Measurements from ENCODE around the gene KCND2. TPM values are rescaled to one million over a fixed set of nuclear protein-coding genes. Genes with fewer than 3 reads are reported as not detected.

KCND2 gene
- polyA plus RNA-seq, 1 donor from 2014 or later = not detected

DNA sequence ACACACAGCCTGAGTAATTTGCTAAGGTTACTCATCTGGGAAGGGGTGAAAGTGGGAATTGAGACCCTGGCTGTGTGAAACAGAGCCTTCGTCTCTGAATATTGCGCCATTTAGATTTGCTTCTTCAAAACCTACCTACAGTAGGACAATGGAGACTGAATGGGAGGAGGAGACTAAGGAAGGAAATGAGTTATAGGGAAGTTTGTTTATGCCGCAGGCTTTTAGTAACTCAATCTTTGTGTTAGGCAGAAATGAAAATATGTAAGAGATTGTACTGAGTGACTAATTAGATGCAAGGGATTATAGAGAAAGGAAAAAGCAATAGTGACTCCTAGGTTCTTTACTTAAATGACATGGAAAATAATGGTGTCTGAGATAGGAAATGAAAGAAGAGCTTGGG lies 80.2 kb downstream of the KCND2 start:
- no peak overlapping the region for H3K4me3 Mint-ChIP-seq
- no peak overlapping the region for H3K27ac Mint-ChIP-seq
- no peaks in the 10 kb centered on the region for H3K36me3 Mint-ChIP-seq
- no peaks in the 10 kb centered on the region for H3K4me1 Mint-ChIP-seq
- no peaks in the 10 kb centered on the region for H3K27me3 Mint-ChIP-seq
- peaks cover 0 to 2% (median 2%) of the 10 kb centered on the region in 3 donors for H3K9me3 Mint-ChIP-seq

DNA sequence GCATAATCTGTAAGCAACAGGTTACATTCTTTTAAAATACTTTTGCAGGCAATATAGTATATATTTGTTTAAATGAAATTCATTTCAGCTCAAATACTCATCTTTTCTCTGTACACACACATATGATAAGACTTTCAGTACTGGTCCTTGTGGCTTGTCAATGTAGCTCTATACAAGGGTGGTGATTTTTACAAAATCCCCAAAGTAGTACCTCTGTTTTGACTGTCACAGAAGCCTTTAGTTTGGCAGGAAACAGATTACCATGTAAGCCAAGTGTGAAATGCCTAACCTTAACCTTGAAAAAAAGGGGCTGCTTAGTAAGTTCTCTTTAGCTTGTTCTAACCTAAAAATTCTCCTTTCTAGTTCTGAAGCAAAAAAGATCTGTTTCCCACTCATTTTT lies 87.9 kb downstream of the KCND2 start:
- H3K4me1 Mint-ChIP-seq = no peaks in the 10 kb centered on the region
- no peak overlapping the region for H3K27ac Mint-ChIP-seq
- no peak overlapping the region for H3K4me3 Mint-ChIP-seq
- H3K36me3 Mint-ChIP-seq = no peaks in the 10 kb centered on the region
- H3K9me3 Mint-ChIP-seq = peaks cover 2 to 3% (median 3%) of the 10 kb centered on the region in 3 donors
- H3K27me3 Mint-ChIP-seq = no peaks in the 10 kb centered on the region

DNA sequence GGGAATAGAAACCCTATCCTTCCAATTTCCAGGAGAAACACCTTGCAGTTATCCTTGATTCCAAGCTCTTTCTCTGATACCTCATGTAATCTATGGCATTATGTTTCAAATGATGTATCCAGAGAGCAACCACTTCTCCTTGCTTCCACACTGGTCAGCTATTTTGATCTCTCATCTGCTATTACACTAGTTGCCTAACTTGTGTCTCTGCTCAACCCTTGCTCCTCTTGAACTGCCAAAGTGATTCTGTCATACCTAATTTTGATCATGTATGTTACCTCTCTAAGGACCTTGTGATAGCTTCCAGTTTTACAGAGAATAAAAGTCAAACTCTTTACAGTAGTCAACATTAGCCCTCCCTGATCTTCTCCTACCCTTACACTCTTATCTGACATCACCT lies 90.4 kb downstream of the KCND2 start:
- Mint-ChIP-seq H3K27me3 (no peaks in the 10 kb centered on the region), H3K27ac (no peak overlapping the region), H3K4me1 (no peaks in the 10 kb centered on the region), H3K36me3 (no peaks in the 10 kb centered on the region), H3K4me3 (no peak overlapping the region), H3K9me3 (peaks cover 0 to 3% (median 1%) of the 10 kb centered on the region in 3 donors)

DNA sequence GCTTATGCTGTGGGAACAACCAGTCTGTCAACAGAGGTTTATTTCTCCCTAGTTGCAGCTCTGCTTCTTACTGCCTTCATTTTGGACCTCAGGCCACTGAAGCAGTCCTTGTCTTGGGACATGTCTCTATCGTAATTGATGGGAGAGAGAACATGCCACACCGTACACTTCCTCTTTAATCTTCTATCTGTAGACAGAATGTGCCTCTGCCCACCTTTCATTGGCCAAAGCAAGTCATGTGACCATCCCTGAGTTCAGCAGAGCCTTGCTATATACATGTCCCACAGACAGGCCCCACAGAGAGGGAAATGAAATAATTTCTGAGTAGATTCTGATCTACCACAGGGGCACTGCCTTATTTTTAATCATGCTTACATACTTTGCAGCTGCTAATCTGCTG lies 98.0 kb downstream of the KCND2 start:
- H3K4me3 Mint-ChIP-seq = no peak overlapping the region
- peaks cover 0 to 2% (median 0%) of the 10 kb centered on the region in 3 donors for H3K4me1 Mint-ChIP-seq

DNA sequence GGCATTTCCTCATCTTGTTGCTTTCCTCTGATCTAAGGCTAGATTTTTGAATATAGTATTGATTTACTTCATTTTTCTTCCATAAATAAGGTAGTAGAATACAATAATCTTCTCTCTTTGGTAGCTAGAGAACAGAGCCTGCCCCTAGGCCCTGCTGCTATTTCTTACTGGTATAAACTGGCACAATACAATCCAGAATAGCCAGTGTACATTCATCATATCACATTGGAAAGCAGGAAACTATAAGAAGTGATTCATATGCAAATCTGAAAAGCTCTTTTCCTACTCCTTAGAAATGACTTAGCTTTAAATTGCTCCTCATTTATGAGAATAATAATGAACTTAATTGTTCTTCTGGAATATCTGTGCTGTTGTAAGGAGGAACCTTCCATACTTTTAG lies 100.2 kb downstream of the KCND2 start:
- no peak overlapping the region for H3K27ac Mint-ChIP-seq
- peaks cover 0 to 11% (median 4%) of the 10 kb centered on the region in 3 donors for H3K9me3 Mint-ChIP-seq
- no peaks in the 10 kb centered on the region for H3K27me3 Mint-ChIP-seq
- H3K4me3 Mint-ChIP-seq = no peak overlapping the region
- H3K36me3 Mint-ChIP-seq = no peaks in the 10 kb centered on the region
- H3K4me1 Mint-ChIP-seq = peaks cover 0 to 2% (median 0%) of the 10 kb centered on the region in 3 donors

More for the DNA sequence above, 98.0 kb downstream of the KCND2 start:
- H3K27me3 Mint-ChIP-seq = no peaks in the 10 kb centered on the region
- no peak overlapping the region for H3K27ac Mint-ChIP-seq
- no peaks in the 10 kb centered on the region for H3K36me3 Mint-ChIP-seq
- H3K9me3 Mint-ChIP-seq = peaks cover 0 to 11% (median 4%) of the 10 kb centered on the region in 3 donors

DNA sequence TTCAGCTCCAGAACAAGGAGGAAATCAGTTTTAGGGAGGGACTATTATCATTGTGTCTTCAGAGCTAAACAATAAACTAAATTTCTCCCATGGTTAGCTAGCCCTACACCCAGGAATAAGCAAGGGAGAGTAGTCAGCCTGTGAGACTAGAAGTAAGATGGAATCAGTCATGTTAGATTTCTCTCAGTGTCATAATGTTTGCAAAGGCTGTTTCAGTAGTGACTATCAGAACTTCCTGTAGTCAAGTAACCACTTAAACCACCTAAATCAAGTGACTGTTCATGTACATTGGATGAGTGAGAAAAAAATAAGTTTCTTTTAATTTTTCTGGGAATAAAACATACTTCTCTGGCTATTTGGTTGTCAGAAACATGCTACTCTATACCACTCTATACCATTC lies 121.6 kb downstream of the KCND2 start:
- no peaks in the 10 kb centered on the region for H3K27me3 Mint-ChIP-seq
- H3K4me3 Mint-ChIP-seq = no peak overlapping the region
- no peaks in the 10 kb centered on the region for H3K36me3 Mint-ChIP-seq
- peaks cover 4 to 5% (median 4%) of the 10 kb centered on the region in 3 donors for H3K9me3 Mint-ChIP-seq
- no peaks in the 10 kb centered on the region for H3K4me1 Mint-ChIP-seq
- no peak overlapping the region for H3K27ac Mint-ChIP-seq

DNA sequence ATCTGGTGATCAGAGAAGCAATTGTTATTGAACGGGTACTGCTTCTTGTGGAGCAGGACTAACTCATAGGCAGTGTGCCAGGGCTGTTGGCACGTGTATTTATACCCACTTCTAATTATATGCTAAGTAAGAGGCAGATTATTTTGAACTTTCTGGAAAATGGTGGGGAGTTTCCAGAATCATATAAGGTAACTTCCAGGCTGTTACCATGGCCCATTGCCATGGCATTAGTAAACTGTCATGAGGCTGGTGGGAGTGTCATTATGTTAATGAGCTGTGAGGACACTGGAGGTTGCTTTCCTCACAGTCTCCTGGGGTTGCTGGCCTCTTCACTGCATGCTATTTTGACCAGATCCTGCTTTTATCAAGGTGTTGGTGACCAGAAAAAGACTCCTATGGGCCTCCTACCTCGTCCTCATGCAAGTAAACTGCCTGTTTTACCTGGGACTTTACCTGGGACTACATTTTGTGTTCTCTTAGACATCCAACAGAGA lies 122.6 kb downstream of the KCND2 start:
- Mint-ChIP-seq H3K36me3 (no peaks in the 10 kb centered on the region), H3K4me3 (no peak overlapping the region), H3K4me1 (no peaks in the 10 kb centered on the region), H3K27ac (no peak overlapping the region), H3K27me3 (no peaks in the 10 kb centered on the region), H3K9me3 (peaks cover 4 to 5% (median 4%) of the 10 kb centered on the region in 3 donors)

DNA sequence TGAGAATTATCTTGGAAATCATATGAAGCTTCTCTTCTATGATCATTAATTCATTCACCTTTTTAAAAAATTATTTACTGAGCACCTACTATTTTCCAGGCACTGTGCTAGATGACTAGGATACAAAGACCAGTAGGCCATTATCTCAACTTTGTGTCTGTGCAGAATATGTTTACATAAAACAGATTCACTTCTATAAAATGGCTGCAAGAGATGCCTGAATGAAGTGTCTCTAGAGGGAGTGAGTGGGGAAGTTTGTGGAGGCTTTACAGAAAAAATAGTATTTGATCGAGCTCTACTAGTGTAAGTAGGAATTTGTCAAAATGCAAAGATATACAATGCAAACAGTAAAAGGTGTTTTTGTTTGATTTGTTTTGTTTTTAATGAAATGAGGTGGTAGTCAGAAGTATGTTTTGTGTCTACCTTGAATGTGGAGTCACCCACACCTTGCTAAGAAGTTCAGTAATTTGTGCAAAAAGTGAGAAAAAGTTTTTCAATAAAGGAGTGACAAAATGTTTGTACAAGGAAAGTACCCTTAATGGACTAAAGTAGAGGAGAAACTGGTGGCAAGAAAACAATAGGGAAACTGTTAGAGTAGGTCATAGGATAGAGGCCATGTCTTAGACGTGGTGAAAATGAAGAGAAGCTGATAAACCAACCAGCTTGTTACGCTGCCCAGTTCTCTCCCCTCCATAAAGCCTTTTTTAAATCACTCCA lies 125.5 kb downstream of the KCND2 start:
- Mint-ChIP-seq H3K36me3 (no peaks in the 10 kb centered on the region), H3K4me3 (no peak overlapping the region), H3K9me3 (peaks cover 0 to 4% (median 0%) of the 10 kb centered on the region in 3 donors), H3K27me3 (no peaks in the 10 kb centered on the region), H3K4me1 (peaks cover 0 to 2% (median 0%) of the 10 kb centered on the region in 3 donors), H3K27ac (no peak overlapping the region)

DNA sequence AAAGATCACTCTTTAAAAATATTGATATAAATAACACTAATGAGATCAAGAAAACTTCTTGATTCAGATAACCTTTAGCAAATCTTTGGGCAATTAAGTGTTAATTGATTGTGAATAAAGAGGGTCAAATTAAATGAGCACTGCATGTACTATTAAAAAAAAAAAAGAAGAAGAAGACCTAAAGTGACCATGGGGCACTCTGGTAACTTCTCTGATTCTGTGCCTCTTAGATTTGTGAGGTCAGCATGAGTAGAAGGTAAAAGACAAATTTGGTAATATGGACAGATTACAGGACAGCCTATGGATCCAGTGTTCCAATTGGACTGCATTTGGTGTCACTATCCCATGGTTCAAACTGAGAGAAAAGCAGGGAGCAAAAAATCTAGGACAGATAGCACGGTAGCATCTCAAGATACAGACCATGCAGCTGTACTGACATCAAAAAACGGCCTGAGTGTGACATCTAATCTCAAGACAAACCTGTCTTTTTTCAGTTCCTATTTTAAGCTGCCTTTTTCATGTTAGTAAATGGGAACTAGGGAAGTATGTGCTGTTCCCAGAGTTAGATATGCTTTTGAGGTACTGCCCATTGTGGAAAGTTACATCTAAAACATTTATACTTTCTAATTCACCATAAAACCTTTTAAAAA lies 128.0 kb downstream of the KCND2 start:
- Mint-ChIP-seq H3K9me3 (peaks cover 0 to 4% (median 0%) of the 10 kb centered on the region in 3 donors), H3K27me3 (no peaks in the 10 kb centered on the region), H3K36me3 (no peaks in the 10 kb centered on the region), H3K27ac (no peak overlapping the region), H3K4me3 (no peak overlapping the region), H3K4me1 (peaks cover 0 to 2% (median 0%) of the 10 kb centered on the region in 3 donors)

DNA sequence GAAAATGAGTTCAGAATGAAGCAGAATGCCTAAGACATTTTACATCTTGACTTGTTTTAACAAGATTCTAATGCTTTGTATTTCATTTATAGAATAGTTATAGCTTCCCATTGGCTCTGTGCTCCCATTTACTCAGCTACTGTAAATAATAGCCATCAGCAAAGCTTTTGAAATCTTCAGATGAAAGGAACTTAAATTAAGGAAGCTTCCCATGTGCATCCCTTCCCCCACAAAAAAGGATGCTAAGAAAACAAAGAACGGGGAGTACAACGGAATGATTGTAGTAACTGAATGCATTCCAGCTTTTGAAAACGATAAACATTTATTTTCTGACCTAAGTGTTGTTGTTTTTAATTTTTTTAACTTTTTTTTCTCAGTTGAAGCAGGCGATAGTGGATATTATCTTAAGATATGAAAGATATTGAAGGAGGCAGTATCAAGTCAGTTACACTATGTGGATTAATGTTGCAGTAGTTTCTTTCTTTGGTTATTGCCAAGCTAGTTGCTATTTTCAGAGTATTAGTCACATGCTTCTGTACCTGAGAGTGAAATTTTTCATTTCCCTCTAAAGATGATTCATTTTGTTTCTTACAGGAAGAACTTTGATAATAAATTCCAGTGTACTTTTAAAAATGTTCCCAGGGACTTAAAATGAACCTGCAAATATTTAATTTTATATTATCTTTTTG lies 129.2 kb downstream of the KCND2 start:
- H3K27me3 Mint-ChIP-seq = no peaks in the 10 kb centered on the region
- H3K36me3 Mint-ChIP-seq = no peaks in the 10 kb centered on the region
- peaks cover 0 to 2% (median 0%) of the 10 kb centered on the region in 3 donors for H3K4me1 Mint-ChIP-seq
- H3K27ac Mint-ChIP-seq = no peak overlapping the region
- peaks cover 0 to 4% (median 0%) of the 10 kb centered on the region in 3 donors for H3K9me3 Mint-ChIP-seq
- H3K4me3 Mint-ChIP-seq = no peak overlapping the region

DNA sequence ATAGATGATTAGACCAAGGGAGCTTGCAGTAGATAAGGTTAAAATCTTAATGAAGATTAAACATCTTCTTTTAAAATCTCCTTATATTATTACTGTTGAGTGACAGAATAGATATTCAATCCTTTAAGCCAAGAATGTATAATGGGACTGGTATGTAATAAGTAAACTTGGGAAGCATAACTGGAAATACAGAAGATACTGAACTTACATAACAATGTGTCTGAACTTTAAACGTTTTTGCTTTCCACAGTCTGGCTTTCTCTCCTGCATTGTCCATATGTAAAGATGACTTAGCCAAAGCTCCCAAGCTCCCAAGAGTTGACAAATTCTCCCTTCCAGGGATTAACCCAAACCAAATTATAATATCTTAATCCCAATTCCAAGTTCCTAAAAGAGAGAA lies 129.8 kb downstream of the KCND2 start:
- Mint-ChIP-seq H3K27ac (no peak overlapping the region), H3K4me1 (peaks cover 0 to 2% (median 0%) of the 10 kb centered on the region in 3 donors), H3K9me3 (peaks cover 2 to 4% (median 2%) of the 10 kb centered on the region in 3 donors), H3K27me3 (no peaks in the 10 kb centered on the region), H3K4me3 (no peak overlapping the region), H3K36me3 (no peaks in the 10 kb centered on the region)

DNA sequence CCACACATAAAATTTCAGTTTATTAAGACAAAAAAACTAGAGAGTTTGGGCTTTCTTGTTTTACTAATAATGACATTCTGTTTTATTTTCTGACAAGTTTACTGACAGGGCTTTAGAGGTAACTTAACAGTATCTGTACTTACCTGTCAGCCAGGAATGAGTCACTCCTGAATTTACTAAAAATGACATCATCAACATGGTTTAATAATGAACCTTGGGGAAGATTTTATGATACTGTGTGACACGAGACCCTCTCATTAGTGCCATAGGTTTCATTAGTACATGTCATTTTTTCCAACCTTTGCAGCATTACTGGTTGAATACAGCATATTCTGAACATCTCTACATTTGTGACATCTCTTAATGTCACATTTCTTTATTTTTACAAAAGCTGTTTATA lies 131.1 kb downstream of the KCND2 start:
- Mint-ChIP-seq H3K4me1 (peaks cover 0 to 2% (median 0%) of the 10 kb centered on the region in 3 donors), H3K27me3 (no peaks in the 10 kb centered on the region), H3K36me3 (no peaks in the 10 kb centered on the region), H3K4me3 (no peak overlapping the region), H3K9me3 (peaks cover 0 to 6% (median 2%) of the 10 kb centered on the region in 3 donors), H3K27ac (no peak overlapping the region)

DNA sequence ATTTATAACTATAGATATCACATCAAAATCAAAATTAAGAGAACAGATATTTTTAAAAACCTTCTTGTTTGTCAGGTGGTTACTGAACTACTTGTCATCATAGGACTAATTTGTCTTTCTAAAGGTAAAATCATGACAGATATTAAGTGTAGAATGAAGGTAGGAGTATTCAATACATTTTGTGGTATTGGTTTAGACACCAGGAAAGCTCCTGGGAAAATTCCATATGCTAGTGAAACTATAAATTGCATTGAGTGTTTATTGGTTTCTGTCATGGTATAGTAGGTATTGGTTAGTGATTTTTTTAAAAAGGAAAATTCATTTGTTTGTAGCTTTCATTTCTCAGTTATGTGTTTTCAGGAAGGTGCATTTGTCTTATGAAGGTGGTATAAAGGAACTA lies 132.7 kb downstream of the KCND2 start:
- no peaks in the 10 kb centered on the region for H3K36me3 Mint-ChIP-seq
- no peak overlapping the region for H3K27ac Mint-ChIP-seq
- H3K4me3 Mint-ChIP-seq = no peak overlapping the region
- H3K27me3 Mint-ChIP-seq = no peaks in the 10 kb centered on the region
- H3K9me3 Mint-ChIP-seq = peaks cover 0 to 6% (median 2%) of the 10 kb centered on the region in 3 donors
- peaks cover 0 to 2% (median 0%) of the 10 kb centered on the region in 3 donors for H3K4me1 Mint-ChIP-seq

DNA sequence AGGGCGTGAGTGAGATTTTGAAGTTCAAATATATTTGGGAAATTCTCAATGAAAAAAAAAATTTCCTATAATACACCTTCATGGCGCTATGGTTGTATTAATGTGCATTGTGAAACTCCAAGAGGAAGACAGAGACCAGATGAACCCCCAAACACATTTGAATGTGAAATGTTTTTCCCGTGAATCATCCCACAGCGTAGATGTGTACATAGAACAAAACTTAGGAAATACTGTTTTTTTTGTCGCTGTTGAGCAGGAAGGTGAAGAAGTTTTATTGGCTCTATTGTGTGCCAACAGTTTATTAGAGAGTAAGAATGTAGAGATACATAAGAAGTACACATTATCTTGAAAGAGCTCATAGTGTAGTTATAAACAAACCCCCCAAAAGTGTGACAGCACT lies 134.0 kb downstream of the KCND2 start:
- Mint-ChIP-seq H3K36me3 (no peaks in the 10 kb centered on the region), H3K4me3 (no peak overlapping the region), H3K9me3 (peaks cover 0 to 6% (median 2%) of the 10 kb centered on the region in 3 donors), H3K27me3 (no peaks in the 10 kb centered on the region), H3K27ac (no peak overlapping the region), H3K4me1 (no peaks in the 10 kb centered on the region)

Data from IgD-negative memory B cell (primary cell).